Sigmoid colon (tissue), 3 donors: ENCODE measurements around the gene KDM5A.

ENCODE experiments used
- POLR2A ChIP-seq, 2 donors: fragments of 450-650 bp; IDR thresholded peaks; one replicate each; pipeline ENCODE4 v1.6.1; 2016; ENCODE audit warnings: antibody characterized with exemption in 2 of 2, mild to moderate bottlenecking in 2 of 2, moderate library complexity in 2 of 2
- TF ChIP-seq, protein P1 (sequence below), 4 experiments: fragments of 450-650 bp in 3 of 4; fragments of 200-600 bp in 1 of 4; IDR thresholded peaks; one replicate each; pipeline ENCODE4 v1.5.1; 2016 to 2019; ENCODE audit warnings: antibody characterized with exemption in 4 of 4, mild to moderate bottlenecking in 3 of 4, moderate library complexity in 2 of 4

DNA sequence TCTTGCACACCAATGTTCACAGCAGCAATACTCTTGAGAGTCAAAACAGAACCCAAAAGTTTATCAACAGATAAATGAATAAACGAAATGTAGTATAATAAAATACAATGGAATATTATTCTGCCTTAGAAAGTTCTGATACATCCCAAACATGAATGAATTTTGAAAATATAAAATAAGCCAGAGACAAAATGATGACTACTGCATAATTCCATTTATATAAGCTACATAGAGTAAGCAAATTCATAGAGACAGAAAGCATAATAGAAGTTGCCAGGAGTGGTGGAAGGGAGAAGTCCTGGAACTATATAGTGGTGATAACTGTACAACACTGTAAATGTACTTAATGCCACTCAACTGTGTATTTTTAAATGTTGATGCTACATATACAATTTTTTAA lies 21.1 kb downstream of the KDM5A start:
- no peak for TF ChIP-seq POLR2A (IDR thresholded peaks at IDR 0.05)
- TF ChIP-seq, protein P1, sequence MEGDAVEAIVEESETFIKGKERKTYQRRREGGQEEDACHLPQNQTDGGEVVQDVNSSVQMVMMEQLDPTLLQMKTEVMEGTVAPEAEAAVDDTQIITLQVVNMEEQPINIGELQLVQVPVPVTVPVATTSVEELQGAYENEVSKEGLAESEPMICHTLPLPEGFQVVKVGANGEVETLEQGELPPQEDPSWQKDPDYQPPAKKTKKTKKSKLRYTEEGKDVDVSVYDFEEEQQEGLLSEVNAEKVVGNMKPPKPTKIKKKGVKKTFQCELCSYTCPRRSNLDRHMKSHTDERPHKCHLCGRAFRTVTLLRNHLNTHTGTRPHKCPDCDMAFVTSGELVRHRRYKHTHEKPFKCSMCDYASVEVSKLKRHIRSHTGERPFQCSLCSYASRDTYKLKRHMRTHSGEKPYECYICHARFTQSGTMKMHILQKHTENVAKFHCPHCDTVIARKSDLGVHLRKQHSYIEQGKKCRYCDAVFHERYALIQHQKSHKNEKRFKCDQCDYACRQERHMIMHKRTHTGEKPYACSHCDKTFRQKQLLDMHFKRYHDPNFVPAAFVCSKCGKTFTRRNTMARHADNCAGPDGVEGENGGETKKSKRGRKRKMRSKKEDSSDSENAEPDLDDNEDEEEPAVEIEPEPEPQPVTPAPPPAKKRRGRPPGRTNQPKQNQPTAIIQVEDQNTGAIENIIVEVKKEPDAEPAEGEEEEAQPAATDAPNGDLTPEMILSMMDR (IDR thresholded peaks at IDR 0.05), result no peak
